Forelimb muscle (tissue), 1 donor: ENCODE data around the gene DUOXA1. TPM values are rescaled to one million over a fixed set of nuclear protein-coding genes. Genes with fewer than 3 reads are reported as not detected.

Source experiments
- DNase-seq: peaks from one replicate; pipeline ENCODE4 v3.0.0-alpha.2; 2013; ENCODE audit warnings: low read depth
- polyA plus RNA-seq: library from polyadenylated mRNA; unstranded; fragments of 120-200 nt; gene quantifications from one replicate; pipeline ENCODE4 v1.2.1, GENCODE V29; 2013; ENCODE audit not compliant: insufficient read length

DUOXA1 gene
- polyA plus RNA-seq, 1 donor = not detected

DNA sequence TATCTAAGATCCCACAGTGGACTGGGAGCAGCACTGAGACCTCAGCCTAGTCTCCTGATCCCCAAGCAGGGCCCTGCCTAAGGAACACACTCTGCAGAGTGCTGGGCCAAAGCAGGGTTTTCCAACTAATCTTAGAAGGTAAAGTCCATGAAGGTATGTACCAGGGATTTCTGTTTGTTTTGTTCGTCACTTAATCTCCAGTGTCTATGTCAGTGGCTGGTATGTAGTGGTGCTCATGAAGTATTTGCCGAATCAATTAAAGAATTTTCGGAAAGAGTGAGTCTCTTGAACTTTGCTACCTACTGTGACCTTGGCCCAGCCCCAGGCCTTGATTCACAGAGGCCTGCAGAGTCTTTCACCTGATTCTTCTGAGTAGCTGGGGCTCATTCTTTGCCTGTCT lies 1.8 kb upstream of the DUOXA1 start:
- DNase-seq = no peak

DNA sequence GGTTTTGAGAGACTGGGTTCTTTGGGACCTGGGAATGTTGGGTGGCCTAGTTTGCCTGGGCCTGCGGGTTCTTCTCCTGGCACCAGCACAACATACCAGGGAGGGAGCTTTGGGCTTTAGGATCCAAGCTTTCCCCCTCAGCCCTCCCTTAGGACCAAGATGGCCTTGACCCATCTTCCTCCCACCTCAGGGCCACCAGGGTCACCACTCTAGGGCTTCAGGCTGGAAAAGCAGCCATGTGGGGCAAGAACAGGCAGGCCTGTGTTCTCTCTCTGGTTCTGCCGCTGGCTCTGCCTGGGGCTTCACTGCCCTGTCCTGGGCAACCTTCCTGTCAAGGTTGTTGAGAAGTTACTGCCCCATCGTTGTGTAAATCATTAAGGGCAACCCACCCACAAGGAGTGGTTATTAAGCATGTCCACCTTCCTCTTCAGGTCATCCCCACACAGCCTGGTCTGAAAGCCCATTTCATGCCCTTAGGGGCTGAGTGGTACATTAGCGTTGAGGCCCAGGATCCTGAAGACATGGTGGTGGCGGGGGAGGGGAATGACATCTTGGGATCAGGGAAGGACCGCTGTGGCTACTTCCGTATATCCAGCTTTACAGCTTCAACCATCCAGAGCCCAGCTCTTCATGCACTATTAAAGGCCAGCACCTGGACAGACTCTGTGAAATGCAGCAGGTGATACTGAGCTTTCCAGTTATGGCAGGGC lies 767 bp upstream of the DUOXA1 start:
- DNase-seq = no peak

DNA sequence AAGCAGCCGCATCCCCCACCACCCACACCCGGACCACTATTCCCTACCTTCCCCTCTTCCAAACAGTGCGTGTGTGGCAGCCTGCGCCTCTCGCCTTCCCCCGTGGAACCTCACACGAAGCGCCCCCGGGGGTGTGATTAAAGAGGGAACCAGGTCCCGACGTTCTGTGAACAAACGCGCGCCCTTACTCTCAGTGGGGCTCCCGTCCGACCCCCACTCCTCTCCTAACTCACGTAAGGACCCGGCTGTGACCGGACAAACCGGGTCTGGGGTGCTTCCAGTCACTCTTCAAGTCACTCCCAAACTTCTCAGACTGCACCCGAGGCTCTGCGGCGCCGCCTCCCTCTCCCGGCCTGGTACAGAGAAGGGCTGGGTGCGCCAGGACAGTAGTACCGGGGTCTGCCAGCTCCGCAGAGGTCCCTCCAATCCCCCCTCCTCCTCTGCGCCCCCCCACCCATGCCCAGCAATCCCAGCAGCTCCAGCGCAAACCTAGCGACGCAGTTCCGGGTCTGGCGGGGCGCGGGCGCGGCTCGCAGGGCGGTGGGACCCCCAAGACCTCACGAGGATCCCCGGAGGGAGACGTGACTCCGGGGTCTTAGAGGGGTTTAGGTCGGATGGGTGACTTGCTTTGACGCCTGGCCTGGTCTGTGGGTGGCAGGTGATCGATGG lies 574 bp downstream of the DUOXA1 start:
- DNase-seq = no peak

DNA sequence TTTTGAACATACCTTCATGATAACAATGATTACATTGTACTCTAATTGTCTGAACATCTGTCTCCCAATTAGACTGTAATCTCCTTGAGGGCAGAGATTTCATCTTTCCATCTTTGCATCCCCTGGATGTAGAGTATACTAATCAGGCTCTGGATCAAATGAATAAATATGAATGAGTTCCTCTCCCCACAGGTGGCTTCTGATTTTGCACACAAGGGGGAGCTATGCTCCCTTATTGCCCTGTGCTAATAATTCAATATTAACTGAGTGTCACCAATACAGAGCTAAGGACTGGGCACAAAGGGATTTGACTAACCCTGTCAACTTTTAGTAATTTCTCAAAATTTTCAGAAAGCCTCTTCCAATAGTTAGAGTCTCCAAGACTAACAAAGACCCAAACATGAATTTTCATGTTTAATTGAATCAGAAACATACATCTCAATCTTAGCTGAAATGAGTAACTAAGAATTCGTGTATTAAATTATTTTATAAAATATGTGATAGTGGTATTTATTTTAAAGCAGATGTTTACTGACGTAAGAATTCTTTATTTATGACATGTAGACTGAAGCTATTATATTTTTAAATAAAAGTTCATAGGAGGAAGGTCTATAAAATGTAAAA lies 3.0 kb downstream of the DUOXA1 start:
- DNase-seq = no peak

DNA sequence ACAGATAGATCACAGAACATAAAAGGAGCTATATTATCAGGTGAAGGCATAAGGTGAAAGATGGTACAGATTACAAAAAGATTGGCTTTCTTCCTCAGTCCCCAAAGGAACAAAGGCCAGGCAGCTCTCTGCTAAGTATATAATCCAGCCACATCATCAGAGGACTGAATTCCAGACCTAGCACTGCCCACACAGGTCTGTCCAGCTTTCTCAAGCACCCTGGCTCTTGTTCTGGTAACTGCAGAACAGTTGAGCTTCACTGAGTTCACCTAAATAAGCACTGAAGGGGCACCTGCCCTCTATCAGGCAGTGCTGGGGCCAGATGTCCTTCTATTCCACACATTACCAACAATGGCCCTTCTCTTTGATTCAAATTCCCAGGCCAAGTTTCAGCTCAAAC lies 6.3 kb downstream of the DUOXA1 start:
- DNase-seq = no peak

DNA sequence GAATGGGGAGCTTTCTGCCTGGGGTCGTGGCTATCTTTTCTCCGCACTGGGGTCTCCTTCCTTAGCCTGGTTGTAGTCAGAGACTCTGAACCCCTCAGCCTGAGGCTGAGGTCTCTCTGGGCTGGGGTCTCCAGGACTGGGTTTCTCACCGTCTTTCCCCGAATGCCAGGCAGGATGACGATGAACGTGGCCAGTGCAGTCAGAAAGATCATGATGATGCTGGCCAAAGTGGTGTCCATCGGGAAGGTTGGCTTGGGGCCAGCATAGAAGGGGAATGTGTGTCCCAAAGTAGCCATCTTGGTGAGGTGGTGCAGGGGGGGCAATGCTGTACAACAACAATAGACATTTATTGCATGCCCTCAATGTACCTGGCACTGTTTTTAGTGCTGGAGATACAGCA lies 7.0 kb downstream of the DUOXA1 start:
- no peak for DNase-seq

DNA sequence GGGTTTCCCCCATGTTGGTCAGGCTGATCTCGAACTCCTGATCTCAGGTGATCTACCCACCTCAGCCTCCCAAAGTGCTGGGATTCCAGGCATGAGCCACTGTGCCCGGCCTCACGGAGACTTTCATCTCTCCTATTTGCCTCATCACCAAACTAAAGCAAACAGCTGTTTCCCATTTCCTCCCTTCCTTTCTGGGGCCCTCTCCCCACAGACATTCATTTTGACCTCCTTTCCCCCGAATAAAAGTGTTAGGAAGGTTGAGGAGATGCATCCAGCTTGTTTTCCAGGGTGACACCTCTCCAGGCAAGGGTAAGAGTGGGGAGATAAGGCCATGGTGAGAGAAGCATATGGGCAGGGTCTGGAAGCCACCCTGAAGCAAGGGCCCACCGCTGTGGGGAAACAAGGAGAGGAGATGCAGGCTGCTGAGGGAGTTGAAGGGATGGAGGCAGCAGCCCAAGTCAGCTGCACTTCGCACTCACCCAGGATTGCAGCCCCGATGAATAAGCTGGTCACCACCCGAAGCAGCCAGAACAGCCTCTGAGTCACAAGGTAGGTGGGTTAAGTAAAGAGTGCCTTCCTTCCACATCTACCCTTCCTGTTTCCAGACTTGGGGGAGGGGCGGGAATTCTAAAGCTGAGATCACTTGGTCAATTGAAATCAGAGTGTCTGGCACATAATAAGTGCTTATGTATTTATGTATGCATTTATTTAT lies 7.8 kb downstream of the DUOXA1 start:
- DNase-seq = no peak

DNA sequence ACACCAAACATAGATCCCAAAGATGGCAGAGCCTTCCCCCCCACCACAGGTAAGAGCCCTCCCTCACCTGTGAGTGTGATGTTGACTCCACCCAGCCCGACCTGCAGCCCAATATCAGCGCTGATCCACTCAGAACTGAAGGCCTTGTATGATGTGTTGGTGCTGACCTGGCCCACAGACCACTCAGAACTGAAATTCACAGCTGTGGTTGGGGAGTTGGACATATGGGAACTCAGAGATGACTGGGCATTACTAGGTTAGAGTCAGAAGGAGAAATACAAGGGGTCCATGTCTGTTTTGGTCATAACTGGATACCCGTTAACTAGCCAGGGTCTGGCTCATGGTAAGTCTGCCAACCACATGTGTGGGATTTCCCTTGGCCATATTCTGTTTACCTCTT lies 8.7 kb downstream of the DUOXA1 start:
- DNase-seq = no peak

DNA sequence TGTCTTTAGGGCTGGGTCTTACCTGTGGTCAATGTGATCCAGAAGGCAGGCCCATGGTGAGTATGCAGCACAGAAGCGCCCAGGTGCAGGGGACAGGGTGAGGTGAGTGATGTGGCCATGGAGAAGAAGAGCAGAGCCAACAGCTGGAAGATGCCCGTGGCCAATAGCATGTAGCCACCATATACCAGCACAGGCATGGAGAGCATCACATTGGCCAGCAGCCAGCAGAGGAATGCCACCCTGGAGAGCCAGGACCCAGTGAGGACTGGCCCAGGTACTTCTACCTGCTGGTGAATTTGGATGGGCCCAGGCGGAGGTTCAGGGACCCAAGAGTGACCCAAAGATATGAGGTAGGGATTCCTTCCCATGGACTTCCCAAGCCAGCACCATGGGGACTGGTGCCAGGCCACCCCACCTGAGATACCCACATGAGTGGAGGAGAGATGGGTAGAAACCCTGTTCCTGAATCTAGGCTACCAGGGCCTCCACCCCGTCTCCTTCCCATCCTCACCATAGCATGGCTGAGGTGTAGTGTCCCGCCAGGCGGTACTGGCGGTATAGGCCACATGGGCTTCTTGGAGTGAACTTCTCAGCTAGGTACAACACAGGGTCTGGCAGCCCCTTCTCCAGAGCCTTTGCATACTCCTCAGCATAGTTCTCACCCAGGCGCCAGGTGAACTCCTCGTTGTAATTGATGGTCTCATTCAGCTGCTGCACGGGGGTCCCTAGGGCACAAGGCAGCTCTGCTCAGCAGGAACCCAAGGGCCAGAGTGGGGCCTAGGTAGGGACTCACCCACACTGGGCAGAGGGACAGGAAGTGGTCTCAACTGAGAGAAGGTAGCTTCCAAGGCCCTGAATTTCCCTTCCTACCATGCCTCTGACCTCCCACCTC lies 9.4 kb downstream of the DUOXA1 start:
- DNase-seq = no peak

DNA sequence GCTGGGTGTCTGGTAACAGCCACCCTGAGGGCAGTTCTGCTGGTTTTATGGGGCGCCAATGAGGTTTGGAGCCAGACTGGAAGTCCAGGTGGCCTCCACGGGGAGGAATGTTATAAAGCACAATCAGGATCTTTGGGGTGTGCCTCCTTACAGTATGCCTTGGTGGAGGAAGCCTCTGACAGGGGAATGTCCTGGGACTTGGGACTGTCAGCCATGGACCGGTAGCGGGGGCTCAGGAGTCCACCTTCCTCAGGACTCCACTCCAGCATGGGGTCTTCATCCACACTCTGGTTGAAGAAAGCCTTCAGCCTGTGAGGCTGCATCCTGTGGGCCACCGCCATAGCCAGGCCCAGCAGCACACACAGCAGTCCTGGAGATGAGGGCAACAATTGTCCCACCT lies 10.7 kb downstream of the DUOXA1 start:
- no peak for DNase-seq

DNA sequence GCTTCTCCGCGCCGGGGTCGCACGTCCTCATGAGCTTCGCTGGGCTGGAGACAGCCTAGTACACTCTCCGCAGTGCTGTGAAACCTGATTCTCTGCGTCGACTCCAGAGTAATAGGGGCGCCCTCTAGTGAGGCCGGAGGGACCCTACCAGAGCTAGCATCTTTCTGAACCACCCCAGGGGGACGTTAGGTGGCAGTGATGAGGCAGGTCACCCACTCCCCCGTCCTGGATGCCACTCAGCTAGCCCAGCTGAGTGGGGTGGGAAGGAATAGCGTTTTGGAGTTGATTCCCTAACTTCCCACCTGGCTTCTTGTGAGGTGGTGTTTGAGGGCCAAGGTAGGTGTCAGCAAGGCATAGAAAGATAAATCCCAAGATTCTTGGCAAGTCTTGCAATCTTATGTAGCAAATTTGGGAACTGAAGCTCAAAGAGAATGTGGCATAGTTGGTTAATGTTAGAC lies 11.5 kb downstream of the DUOXA1 start:
- DNase-seq = peak; percentile 71

DNA sequence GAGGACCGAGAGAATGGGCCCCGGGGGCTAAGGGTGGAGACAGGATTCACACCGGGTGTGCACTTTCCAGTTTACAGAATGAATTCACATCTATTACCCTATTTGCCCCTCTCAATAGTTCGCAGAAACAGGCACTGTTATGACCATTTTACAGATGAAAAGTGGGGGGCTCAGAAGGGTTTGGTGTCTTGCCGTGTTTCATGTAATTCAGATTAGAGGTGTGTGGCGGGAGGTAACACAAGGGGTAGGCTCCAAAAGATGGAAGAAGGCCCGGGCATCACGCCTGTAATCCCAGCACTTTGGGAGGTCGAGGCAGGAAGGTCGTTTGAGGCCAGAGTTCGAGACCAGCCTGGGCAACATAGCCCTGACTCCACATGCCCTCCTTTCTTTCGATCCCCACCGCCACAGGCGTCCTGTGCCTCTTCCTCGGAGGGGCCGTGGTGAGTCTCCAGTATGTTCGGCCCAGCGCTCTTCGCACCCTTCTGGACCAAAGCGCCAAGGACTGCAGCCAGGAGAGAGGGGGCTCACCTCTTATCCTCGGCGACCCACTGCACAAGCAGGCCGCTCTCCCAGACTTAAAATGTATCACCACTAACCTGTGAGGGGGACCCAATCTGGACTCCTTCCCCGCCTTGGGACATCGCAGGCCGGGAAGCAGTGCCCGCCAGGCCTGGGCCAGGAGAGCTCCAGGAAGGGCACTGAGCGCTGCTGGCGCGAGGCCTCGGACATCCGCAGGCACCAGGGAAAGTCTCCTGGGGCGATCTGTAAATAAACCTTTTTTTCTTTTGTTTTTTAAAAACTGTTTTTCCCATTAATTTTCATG lies 12.2 kb downstream of the DUOXA1 start:
- no peak for DNase-seq

DNA sequence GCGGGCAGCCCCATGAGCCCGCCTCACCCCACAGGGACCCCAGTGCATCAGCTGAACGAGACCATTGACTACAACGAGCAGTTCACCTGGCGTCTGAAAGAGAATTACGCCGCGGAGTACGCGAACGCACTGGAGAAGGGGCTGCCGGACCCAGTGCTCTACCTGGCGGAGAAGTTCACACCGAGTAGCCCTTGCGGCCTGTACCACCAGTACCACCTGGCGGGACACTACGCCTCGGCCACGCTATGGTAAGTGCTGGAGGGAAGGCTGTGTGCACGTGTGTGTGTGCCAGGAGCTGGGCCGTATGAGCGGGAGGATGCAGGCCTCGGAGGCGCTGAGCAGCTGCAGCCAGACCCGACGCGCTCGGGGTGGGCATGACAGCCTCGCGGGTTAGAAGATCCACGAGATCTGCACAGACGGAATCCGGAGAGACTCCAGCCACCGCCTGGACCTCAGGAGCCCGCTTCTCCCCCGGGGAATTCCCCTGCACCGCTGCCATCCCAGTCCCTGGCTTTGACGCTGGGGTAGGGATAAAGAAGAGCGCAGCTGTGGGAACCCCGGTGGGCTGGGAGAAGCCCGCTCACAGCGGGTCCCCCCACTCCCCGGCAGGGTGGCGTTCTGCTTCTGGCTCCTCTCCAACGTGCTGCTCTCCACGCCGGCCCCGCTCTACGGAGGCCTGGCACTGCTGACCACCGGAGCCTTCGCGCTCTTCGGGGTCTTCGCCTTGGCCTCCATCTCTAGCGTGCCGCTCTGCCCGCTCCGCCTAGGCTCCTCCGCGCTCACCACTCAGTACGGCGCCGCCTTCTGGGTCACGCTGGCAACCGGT lies 13.0 kb downstream of the DUOXA1 start:
- DNase-seq = no peak

DNA sequence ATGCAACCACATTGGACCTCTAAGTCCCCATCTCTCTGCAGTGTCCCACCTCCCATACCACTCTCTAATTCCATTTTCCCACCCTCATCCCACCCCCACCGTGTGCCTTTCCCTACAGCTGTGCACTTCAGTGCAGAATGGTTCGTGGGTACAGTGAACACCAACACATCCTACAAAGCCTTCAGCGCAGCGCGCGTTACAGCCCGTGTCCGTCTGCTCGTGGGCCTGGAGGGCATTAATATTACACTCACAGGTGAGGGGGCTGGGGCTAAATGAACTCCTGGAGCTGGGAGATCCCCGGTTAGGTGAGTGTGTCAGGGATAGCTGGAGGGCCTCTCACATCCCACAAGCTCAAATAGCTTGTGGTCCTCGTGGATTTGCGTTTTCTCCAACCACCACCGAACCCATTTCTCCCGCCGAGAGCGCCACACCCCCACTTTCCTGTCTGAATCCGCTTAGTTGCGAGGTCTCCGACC lies 13.6 kb downstream of the DUOXA1 start:
- DNase-seq = no peak

DNA sequence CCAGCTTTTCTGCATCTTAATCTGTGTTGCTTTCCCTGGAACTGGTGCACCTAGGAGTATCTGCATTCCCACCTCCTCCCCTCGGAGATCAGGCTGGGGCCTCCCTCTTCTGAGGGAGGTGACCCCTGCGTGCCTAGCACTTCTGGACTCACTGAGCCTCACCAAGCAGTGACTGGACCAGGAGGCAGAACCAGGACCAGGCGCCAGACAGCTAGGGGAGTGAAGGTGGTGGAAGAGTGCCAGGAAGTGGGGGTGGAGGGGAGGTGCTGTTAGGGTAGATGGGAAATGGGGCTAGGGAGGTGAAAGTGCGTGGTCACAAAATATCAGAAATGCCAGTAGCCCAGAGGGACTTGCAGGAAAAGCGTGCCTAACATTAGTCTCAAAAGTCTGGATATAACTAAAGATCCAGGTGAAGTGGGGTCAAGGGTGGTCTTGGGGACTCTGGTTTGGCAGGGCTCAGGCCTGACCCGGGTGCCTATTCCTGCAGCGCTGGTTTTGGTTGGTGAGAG lies 14.3 kb downstream of the DUOXA1 start:
- no peak for DNase-seq

DNA sequence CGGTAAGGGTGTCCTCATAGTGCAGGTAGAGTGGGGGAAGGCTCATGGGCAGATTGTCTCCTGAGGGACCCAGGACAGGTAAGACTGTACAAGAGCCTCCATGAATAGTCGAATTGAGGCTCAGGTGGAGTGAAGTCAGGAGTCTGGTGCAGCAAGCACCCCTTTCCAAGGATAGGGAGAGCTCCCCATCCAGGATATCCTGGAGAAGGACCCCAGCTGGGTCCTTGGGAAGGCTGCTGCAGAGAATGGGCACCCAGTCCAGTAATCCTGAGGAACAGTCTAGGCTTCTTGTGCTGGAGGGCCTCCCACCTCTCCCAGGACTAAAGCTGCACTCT lies 15.0 kb downstream of the DUOXA1 start:
- DNase-seq = no peak

DNA sequence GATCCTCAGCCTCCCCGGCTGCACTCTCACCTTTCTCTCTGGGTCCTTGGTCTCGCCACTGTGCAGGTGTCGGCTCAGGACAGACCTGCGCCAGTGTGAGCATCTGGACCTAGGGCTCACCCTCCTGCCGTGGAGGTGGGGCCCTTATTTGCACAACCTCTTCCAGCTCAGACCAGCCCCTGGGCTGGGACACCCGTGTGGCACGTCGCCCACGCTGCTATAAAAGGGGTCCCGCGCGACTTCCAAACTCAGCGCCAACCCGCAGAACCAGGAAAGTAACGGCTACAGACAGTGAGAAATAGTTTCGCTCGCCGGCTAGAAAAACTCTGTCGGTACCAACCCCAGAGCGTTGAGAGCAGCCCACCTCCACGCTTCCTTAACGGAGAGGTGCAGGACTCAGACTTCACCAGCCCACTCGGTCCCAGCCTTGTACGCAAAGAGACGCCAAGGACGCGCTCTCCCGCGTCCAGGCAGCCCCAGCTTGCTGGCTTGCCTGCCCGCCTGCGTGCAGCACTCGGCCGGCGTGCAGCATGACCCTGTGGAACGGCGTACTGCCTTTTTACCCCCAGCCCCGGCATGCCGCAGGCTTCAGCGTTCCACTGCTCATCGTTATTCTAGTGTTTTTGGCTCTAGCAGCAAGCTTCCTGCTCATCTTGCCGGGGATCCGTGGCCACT lies 15.5 kb downstream of the DUOXA1 start, which contains the start of the genes DUOX2 and DUOXA2:
Gene DUOX2 (minus strand): TSS at position 97 of the 675 bp plus-strand sequence. CDS start 761 bp downstream, outside the sequence.
Gene DUOXA2 (plus strand): TSS at position 251 of the 675 bp plus-strand sequence. CDS start 280 bp downstream, at position 531.
- no peak for DNase-seq

DNA sequence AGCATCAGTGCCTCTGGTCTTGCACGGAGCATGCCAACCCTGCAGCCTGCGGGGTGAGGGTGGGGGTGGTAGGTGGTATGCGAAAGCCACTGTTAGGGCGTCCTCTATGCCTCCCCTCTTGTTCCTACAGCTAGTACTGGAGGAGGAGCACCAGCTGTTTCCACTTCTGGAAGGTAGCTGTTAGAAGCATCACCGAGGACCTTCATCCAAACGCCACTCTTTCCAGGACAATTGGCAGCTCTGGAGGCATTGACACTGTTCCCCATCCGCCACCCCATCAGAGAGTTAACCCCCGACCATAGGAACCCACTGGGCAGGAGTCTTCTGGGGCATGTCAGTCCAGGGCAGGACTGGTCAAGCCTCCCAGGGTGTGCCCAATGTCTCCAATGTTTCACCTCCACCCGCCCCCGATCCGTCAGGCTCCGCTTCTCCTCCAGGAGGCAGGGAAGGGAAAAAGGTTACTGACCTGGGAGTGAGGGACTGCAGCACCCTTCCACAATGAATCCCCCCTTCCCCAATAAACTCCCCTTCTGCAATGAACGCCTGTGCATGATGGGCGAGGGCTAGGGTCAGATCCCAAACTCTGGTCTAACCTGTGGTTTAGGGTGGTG lies 16.2 kb downstream of the DUOXA1 start:
- no peak for DNase-seq
